Measurements from ENCODE around the gene MIGA2. TPM values are rescaled to one million over a fixed set of nuclear protein-coding genes. Genes with fewer than 3 reads are reported as not detected.
"Not testable (repeated sequence)": the region's sequence is repeated elsewhere in the genome, so short reads cannot be mapped to it uniquely, and the experiment has no call there.

The MIGA2 gene
- total and polyA plus RNA-seq, 4 experiments from 2014 or later = 6.6 to 84.2 (median 46.1) TPM

DNA sequence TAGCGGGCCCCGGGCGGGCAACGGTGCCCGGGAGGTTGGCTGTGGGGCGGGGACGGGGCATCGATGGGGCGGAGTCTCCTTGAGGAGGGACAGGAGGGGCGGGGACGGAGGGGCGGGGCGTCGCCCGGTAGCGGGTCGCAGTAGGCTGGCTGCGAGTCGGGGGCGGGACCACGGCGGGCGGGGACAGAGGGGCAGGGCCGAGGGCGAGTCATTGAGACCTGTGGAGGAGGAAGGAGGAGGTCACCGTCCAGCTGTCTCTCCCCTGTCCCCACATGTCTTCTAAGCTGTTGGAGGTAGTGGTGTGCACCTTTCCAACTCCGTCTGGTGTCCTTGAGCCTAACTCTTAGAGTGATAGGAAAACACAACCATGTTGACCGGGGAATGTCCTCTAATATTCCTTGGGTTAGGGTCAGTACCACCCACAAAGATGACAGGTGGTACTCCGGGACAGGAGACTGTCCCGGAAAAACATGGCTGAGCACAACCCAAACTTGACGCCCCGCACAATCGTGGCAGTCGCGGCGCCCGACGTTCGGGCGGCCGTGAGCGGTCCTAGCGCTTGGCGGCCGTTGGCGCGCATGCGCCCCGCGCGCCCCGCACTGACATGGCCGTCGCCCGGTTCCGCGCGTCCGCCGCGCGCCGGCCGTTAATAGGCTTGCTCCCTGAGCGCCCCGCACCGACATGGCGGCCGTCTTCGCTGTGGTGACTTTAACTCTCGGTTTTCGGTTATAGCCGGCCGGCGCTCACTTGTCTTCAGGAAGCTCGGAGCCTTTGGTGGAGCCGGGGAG, 74.5 kb downstream of the MIGA2 start, which contains the start of the genes CRAT and PTPA:
TSS of gene CRAT (minus strand) at position 54 of the 788 bp plus-strand sequence. CDS start 284 bp downstream, outside the sequence.
TSS of gene PTPA (plus strand) at position 676 of the 788 bp plus-strand sequence. CDS start 186 bp downstream, outside the sequence.
- ChIA-PET CTCF (ENCODE audit: partially characterized antibody) (interaction anchor here (1.4 to 5.4 kb wide), 3 partner anchors 11 to 513 kb away, joined by 3 to 31 read pairs (median 7); no protein-coding TSS in a partner anchor), POLR2A (ENCODE audit: partially characterized antibody) (interaction anchor here (0.6 to 4.5 kb wide), 18 partner anchors 12 to 1126 kb away, joined by 3 to 22 read pairs (median 4); partner anchors contain the start of genes DOLPP1, IER5L, MIGA2 and NTMT1)
- DNase-seq = peak; percentile 90 to 96 (median 91)
- Mint-ChIP-seq H3K27ac (peak within 1 kb of the TSS; percentile 83 to 97 (median 96)), H3K4me3 (peak within 1 kb of the TSS; percentile 92 to 99 (median 94)), H3K36me3 (peaks cover 3 to 4% of the 10 kb centered on the region in 2 donors), H3K27me3 (no peaks in the 10 kb centered on the region), H3K9me3 (peaks cover 0 to 1% (median 0%) of the 10 kb centered on the region in 8 donors), H3K4me1 (peaks cover 17 to 46% (median 29%) of the 10 kb centered on the region in 4 donors)
- intact Hi-C loops (cut with micrococcal nuclease) = loop anchor here (1.0 to 2.0 kb wide), 4 partner anchors 28 to 82 kb away; partner anchors contain the start of genes DOLPP1, MIGA2 and SH3GLB2
- Histone ChIP-seq H3K9me3 (ENCODE audit: control insufficient read depth in 1 of 2, low read length in 2 of 2) (no peaks in the 10 kb centered on the region), H3K4me1 (ENCODE audit: insufficient read depth, low read length) (peaks cover 40% of the 10 kb centered on the region), H3K27ac (ENCODE audit: low read depth, low read length) (peak within 1 kb of the TSS; percentile 84), H3K4me3 (ENCODE audit: low read length in 2 of 2) (peak within 1 kb of the TSS; percentile 90 to 93), H3K27me3 (ENCODE audit: insufficient read depth, low read length) (no peaks in the 10 kb centered on the region), H3K36me3 (ENCODE audit: insufficient read depth, low read length) (no peaks in the 10 kb centered on the region)

DNA sequence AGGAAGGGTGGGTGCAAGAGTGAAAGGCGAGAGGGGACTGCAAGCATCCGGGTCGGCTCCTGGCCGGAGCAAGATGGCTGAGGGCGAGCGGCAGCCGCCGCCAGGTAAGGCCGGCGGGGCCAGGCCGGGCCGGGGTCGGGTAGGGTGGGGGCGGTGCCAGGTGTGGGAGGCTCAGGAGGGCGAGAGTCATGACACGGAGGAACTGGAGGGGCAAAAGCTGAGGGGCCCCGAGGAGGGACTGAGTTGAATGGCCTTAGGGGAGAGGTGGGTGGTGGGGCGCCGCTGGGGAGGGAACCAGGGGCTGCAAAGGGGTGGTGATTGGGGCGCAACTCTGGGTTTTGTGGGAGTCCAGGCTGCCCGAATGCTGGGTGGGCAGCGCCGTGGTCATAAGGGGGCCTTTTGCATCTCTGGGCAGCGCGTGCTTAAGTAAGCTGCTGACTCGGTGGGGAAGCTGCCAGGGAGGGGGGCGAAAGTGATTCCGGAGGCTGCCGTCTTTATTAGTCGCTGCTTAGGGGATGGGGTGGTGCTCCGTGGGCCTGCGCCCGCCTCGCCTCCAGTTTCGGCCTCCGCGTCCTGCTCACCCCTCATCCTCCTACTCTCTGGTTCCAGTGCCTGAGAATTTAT, 75.2 kb downstream of the MIGA2 start:
- peaks cover 17 to 46% (median 29%) of the 10 kb centered on the region in 4 donors for H3K4me1 Mint-ChIP-seq
- H3K36me3 ChIP-seq (ENCODE audit: insufficient read depth, low read length) = no peaks in the 10 kb centered on the region
- no peaks in the 10 kb centered on the region for H3K27me3 ChIP-seq (ENCODE audit: insufficient read depth, low read length)
- H3K4me3 ChIP-seq (ENCODE audit: low read length in 2 of 2) = peak overlapping the region; percentile 64 to 90
- peak overlapping the region; percentile 92 to 99 (median 94) for H3K4me3 Mint-ChIP-seq
- H3K27ac ChIP-seq (ENCODE audit: low read depth, low read length) = peak overlapping the region; percentile 84
- peaks cover 3 to 4% of the 10 kb centered on the region in 2 donors for H3K36me3 Mint-ChIP-seq
- CTCF ChIA-PET (ENCODE audit: partially characterized antibody) = interaction anchor here (1.4 to 5.4 kb wide), 3 partner anchors 10 to 513 kb away, joined by 3 to 31 read pairs (median 7); no protein-coding TSS in a partner anchor
- peaks cover 40% of the 10 kb centered on the region for H3K4me1 ChIP-seq (ENCODE audit: insufficient read depth, low read length)
- peak overlapping the region; percentile 83 to 97 (median 88) for H3K27ac Mint-ChIP-seq
- no peaks in the 10 kb centered on the region for H3K9me3 ChIP-seq (ENCODE audit: control insufficient read depth in 1 of 2, low read length in 2 of 2)
- DNase-seq = peak in 1 of 5 donors; percentile 5
- intact Hi-C loops (cut with micrococcal nuclease) = loop anchor here (1.0 to 2.0 kb wide), 4 partner anchors 27 to 83 kb away; partner anchors contain the start of genes DOLPP1, MIGA2 and SH3GLB2
- POLR2A ChIA-PET (ENCODE audit: partially characterized antibody) = interaction anchor here (0.6 to 4.5 kb wide), 16 partner anchors 11 to 1125 kb away, joined by 3 to 22 read pairs (median 4); partner anchors contain the start of genes DOLPP1, IER5L, MIGA2 and SH3GLB2
- peaks cover 0 to 1% (median 0%) of the 10 kb centered on the region in 8 donors for H3K9me3 Mint-ChIP-seq
- H3K27me3 Mint-ChIP-seq = no peaks in the 10 kb centered on the region

DNA sequence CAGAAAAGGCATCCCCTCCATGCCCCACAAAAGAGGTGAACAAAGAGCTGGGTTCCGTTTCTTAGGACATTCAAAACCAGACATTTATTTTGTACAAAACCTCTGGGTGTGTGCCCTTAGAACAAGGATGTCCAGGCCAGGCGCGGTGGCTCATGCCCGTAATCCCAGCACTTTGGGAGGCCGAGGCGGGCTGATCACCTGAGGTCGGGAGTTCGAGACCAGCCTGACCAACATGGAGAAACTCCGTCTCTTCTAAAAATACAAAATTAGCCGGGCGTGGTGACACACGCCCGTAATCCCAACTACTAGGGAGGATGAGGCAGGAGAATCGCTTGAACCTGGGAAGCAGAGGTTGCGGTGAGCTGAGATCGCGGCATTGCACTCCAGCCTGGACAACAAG, 76.1 kb downstream of the MIGA2 start:
- H3K27ac ChIP-seq (ENCODE audit: low read depth, low read length); H3K27me3 ChIP-seq (ENCODE audit: insufficient read depth, low read length); intact Hi-C loops (cut with micrococcal nuclease); H3K9me3 Mint-ChIP-seq; DNase-seq; H3K36me3 ChIP-seq (ENCODE audit: insufficient read depth, low read length); H3K27me3 Mint-ChIP-seq; H3K9me3 ChIP-seq (ENCODE audit: control insufficient read depth in 1 of 2, low read length in 2 of 2); H3K36me3 Mint-ChIP-seq: not testable (repeated sequence)
- ChIA-PET CTCF (ENCODE audit: partially characterized antibody) (interaction anchor here (1.6 to 5.4 kb wide), 2 partner anchors 9 to 19 kb away, joined by 7 to 31 read pairs; no protein-coding TSS in a partner anchor), POLR2A (ENCODE audit: partially characterized antibody) (interaction anchor here (0.8 to 4.5 kb wide), 5 partner anchors 19 to 513 kb away, joined by 3 to 22 read pairs (median 11); partner anchors contain the start of genes DOLPP1, IER5L and NTMT1)
- peak overlapping the region in 1 of 7 donors; percentile 88 for H3K27ac Mint-ChIP-seq
- H3K4me3 Mint-ChIP-seq = peak overlapping the region; percentile 92 to 99 (median 94)
- H3K4me3 ChIP-seq (ENCODE audit: low read length in 2 of 2) = peak overlapping the region; percentile 64 to 90
- peaks cover 40% of the 10 kb centered on the region for H3K4me1 ChIP-seq (ENCODE audit: insufficient read depth, low read length)
- peaks cover 17 to 46% (median 29%) of the 10 kb centered on the region in 4 donors for H3K4me1 Mint-ChIP-seq

DNA sequence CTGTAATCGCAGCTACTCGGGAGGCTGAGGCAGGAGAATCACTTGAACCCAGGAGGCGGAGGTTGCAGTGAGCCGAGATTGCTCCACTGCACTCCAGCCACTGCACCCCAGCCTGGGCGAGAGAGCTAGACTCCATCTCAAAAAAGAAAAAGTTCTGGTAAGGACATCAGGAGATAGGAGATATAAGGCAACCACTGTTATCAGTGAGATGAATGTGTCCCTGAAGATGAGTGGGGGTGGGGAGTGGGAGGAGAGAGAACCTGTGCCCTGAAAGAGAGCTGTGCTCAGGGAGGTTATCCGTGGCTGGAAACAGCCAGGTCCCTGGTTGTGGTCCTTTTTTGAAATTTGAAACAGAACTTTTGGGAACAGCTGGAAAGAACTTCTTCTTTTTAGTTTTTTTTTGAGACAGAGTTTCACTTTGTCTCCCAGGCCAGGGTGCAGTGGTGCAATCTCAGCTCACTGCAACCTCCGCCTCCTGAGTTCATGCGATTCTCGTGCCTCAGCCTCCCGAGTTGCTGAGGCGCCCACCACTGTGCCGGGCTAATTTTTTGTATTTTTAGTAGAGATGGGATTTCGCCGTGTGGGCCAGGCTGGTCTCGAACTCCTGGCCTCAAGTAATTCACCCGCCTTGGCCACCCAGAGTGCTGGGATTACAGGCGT, 77.3 kb downstream of the MIGA2 start:
- Mint-ChIP-seq H3K4me3 (peak overlapping the region in 1 of 8 donors; percentile 30), H3K9me3 (peaks cover 0 to 1% (median 0%) of the 10 kb centered on the region in 8 donors), H3K4me1 (peaks cover 17 to 43% (median 28%) of the 10 kb centered on the region in 4 donors), H3K27me3 (no peaks in the 10 kb centered on the region), H3K27ac (no peak overlapping the region), H3K36me3 (peaks cover 0 to 2% of the 10 kb centered on the region in 2 donors)
- CTCF ChIA-PET (ENCODE audit: partially characterized antibody) = interaction anchor here (0.9 to 5.4 kb wide), 3 partner anchors 17 to 624 kb away, joined by 3 to 31 read pairs (median 4); no protein-coding TSS in a partner anchor
- Histone ChIP-seq H3K27me3 (ENCODE audit: insufficient read depth, low read length) (no peaks in the 10 kb centered on the region), H3K36me3 (ENCODE audit: insufficient read depth, low read length) (no peaks in the 10 kb centered on the region), H3K9me3 (ENCODE audit: control insufficient read depth in 1 of 2, low read length in 2 of 2) (no peaks in the 10 kb centered on the region), H3K4me3 (ENCODE audit: low read length in 2 of 2) (no peak overlapping the region), H3K4me1 (ENCODE audit: insufficient read depth, low read length) (peaks cover 40% of the 10 kb centered on the region), H3K27ac (ENCODE audit: low read depth, low read length) (no peak overlapping the region)
- intact Hi-C loops (cut with micrococcal nuclease) = no loop called here
- POLR2A ChIA-PET (ENCODE audit: partially characterized antibody) = no interaction called here
- DNase-seq = no peak

DNA sequence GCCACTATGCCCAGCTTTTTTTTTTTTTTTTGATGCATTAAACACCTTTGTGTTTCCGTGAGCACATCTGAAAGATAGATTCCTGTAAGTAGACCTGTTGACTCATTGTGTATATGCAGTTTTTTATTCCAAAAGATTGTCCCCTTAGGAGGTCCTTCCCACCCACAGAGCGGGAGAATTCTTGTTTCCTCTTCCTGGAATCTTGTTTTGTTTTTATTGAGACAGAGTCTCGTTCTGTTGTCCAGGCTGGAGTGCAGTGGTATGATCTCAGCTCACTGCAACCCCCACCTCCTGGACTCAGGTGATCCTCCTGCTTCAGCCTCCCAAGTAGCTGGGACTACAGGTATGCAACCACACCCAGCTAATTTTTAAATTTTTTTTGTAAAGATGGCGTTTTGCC, 82.4 kb downstream of the MIGA2 start:
- Mint-ChIP-seq H3K27ac (no peak overlapping the region), H3K4me3 (no peak overlapping the region), H3K9me3 (peaks cover 0 to 1% (median 0%) of the 10 kb centered on the region in 8 donors), H3K27me3 (no peaks in the 10 kb centered on the region), H3K36me3 (peaks cover 16 to 23% of the 10 kb centered on the region in 2 donors), H3K4me1 (peaks cover 7 to 23% (median 9%) of the 10 kb centered on the region in 4 donors)
- intact Hi-C loops (cut with micrococcal nuclease) = no loop called here
- ChIA-PET CTCF (ENCODE audit: partially characterized antibody) (interaction anchor here (1.3 kb wide), 1 partner anchor 13 kb away, joined by 6 read pairs; no protein-coding TSS in a partner anchor), POLR2A (ENCODE audit: partially characterized antibody) (no interaction called here)
- Histone ChIP-seq H3K4me3 (ENCODE audit: low read length in 2 of 2) (no peak overlapping the region), H3K36me3 (ENCODE audit: insufficient read depth, low read length) (peaks cover 26% of the 10 kb centered on the region), H3K9me3 (ENCODE audit: control insufficient read depth in 1 of 2, low read length in 2 of 2) (no peaks in the 10 kb centered on the region), H3K4me1 (ENCODE audit: insufficient read depth, low read length) (peaks cover 12% of the 10 kb centered on the region), H3K27ac (ENCODE audit: low read depth, low read length) (no peak overlapping the region), H3K27me3 (ENCODE audit: insufficient read depth, low read length) (no peaks in the 10 kb centered on the region)
- DNase-seq = no peak

DNA sequence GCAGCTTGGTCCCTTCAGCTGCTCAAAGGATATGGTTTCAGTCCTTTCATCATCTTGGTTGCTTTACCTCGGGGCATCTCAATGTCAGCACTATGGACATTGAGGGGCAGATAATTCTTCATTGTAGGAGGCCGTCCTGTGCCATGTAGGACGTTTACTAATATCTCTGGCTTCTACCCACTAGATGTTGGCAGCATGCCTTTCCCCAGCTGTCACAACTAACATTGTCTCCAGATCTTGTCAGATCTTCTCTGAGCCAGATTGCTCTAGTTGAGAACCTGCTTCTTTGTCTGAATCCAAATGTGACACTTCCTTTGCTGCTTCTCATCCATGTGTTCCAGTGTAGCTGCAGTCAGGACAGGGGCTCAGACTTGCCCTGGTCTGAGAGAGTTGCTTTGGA, 85.1 kb downstream of the MIGA2 start:
- intact Hi-C loops (cut with micrococcal nuclease) = no loop called here
- H3K4me3 ChIP-seq (ENCODE audit: low read length in 2 of 2) = no peak overlapping the region
- H3K4me1 ChIP-seq (ENCODE audit: insufficient read depth, low read length) = no peaks in the 10 kb centered on the region
- H3K27me3 ChIP-seq (ENCODE audit: insufficient read depth, low read length) = no peaks in the 10 kb centered on the region
- POLR2A ChIA-PET (ENCODE audit: partially characterized antibody) = interaction anchor here (2.0 kb wide), 1 partner anchor 10 kb away, joined by 4 read pairs; no protein-coding TSS in a partner anchor
- Mint-ChIP-seq H3K9me3 (no peaks in the 10 kb centered on the region), H3K27ac (peak overlapping the region in 1 of 7 donors; percentile 25), H3K27me3 (no peaks in the 10 kb centered on the region), H3K36me3 (peaks cover 23 to 36% of the 10 kb centered on the region in 2 donors), H3K4me3 (no peak overlapping the region), H3K4me1 (peaks cover 0 to 7% (median 0%) of the 10 kb centered on the region in 4 donors)
- peaks cover 34% of the 10 kb centered on the region for H3K36me3 ChIP-seq (ENCODE audit: insufficient read depth, low read length)
- no peak for DNase-seq
- CTCF ChIA-PET (ENCODE audit: partially characterized antibody) = interaction anchor here (0.6 to 2.5 kb wide), 3 partner anchors 9 to 917 kb away, joined by 3 to 15 read pairs (median 7); no protein-coding TSS in a partner anchor
- H3K27ac ChIP-seq (ENCODE audit: low read depth, low read length) = no peak overlapping the region
- H3K9me3 ChIP-seq (ENCODE audit: control insufficient read depth in 1 of 2, low read length in 2 of 2) = no peaks in the 10 kb centered on the region

Measured in CD4-positive, alpha-beta memory T cell (primary cell).